K562 (cell line): ENCODE measurements around the gene RNU5D-1. TPM values are rescaled to one million over a fixed set of nuclear protein-coding genes. Genes with fewer than 3 reads are reported as not detected.

Experiments used
- CEBPG ChIP-seq, 3 experiments: fragments of 200-800 bp in 1 of 3; sonication (Bioruptor generic) in 1 of 3; sonication (generic) in 1 of 3; formaldehyde crosslinking in 1 of 3; IDR thresholded peaks in 2 of 3; conservative IDR thresholded peaks in 1 of 3; 2 replicates each; pipeline versions ENCODE4 v1.6.1 to v1.8.0; 2016 to 2022; ENCODE audit warnings: missing compliant biosample characterization in 2 of 3, missing genetic modification characterization in 2 of 3, mild to moderate bottlenecking in 1 of 3, missing genetic modification reagents in 1 of 3
- CREB3 ChIP-seq: fragments of 450-650 bp; conservative IDR thresholded peaks from 2 replicates; pipeline ENCODE4 v1.6.1; 2016; ENCODE audit warnings: missing genetic modification characterization, low read depth, mild to moderate bottlenecking, missing compliant biosample characterization, moderate library complexity
- MEIS2 ChIP-seq: fragments of 450-650 bp; IDR thresholded peaks from 2 replicates; pipeline ENCODE4 v1.6.1; 2014; ENCODE audit warnings: mild to moderate bottlenecking; ENCODE audit not compliant: partially characterized antibody
- SIX5 ChIP-seq, 2 experiments: IDR thresholded peaks; 2 replicates each; pipeline ENCODE4 v1.6.1; 2011; ENCODE audit warnings: low read length in 2 of 2, borderline replicate concordance in 1 of 2, low read depth in 1 of 2, mild to moderate bottlenecking in 1 of 2, moderate library complexity in 1 of 2; ENCODE audit not compliant: insufficient read depth in 1 of 2
- ZBTB43 ChIP-seq: sonication (generic); formaldehyde crosslinking; IDR thresholded peaks from 2 replicates; pipeline ENCODE4 v1.8.0; 2023; ENCODE audit warnings: mild to moderate bottlenecking, missing genetic modification reagents
- ZFP36 ChIP-seq: fragments of 150-350 bp; IDR thresholded peaks from 2 replicates; pipeline ENCODE4 v1.6.1; 2018; ENCODE audit warnings: low read length, low read depth; ENCODE audit not compliant: partially characterized antibody
- ZNF253 ChIP-seq: fragments of 250-450 bp; sonication (Bioruptor Pico); conservative IDR thresholded peaks from 2 replicates; pipeline ENCODE4 v1.6.1; 2021; ENCODE audit warnings: mild to moderate bottlenecking
- ZNF445 ChIP-seq: fragments of 250-450 bp; sonication (Bioruptor Pico); IDR thresholded peaks from 2 replicates; pipeline ENCODE4 v1.4.0; 2020; ENCODE audit warnings: low read depth, mild to moderate bottlenecking, moderate library complexity
- ZNF518B ChIP-seq: fragments of 250-450 bp; sonication (Bioruptor Pico); IDR thresholded peaks from 2 replicates; pipeline ENCODE4 v1.5.0; 2021; ENCODE audit warnings: mild to moderate bottlenecking, moderate library complexity
- polyA plus RNA-seq, 8 experiments: library from polyadenylated mRNA; depleted of rRNA in 4 of 8; stranded (reverse) in 5 of 8; unstranded in 3 of 8; fragments of >200 nt; fragmentation: Nextera tagmentation in 2 of 8; fragmentation: Illumina TruSeq in 1 of 8; extraction: Ambion mirVana in 2 of 8; extraction: Trizol in 1 of 8; gene quantifications; 2 replicates each; pipeline versions ENCODE4 v1.2.1 to v1.2.3, GENCODE V29; 2011 to 2014; ENCODE audit warnings: inconsistent platforms in 1 of 8, missing spikeins in 1 of 8
- total RNA-seq, 7 experiments: library from RNA; depleted of rRNA in 6 of 7; stranded (reverse); fragments of >200 nt in 6 of 7; fragmentation: Illumina TruSeq in 2 of 7; extraction: Trizol in 2 of 7; gene quantifications; 2 replicates each; pipeline versions ENCODE4 v1.2.1 to v1.2.3, GENCODE V29; 2011 to 2021; ENCODE audit warnings: low replicate concordance in 1 of 7

The RNU5D-1 gene
- total and polyA plus RNA-seq, 9 of the 15 experiments (the other 6 are each of a cell fraction or from before 2014, with no cell fraction given) = under 0.01 TPM; not detected in 8

- TF ChIP-seq SIX5 (IDR thresholded peaks at IDR 0.05; ENCODE audit: borderline replicate concordance in 1 of 2, insufficient read depth in 1 of 2, low read depth in 1 of 2, low read length in 2 of 2) (no peak), ZFP36 (peak; percentile 55), MEIS2 (no peak), CEBPG (CRISPR knock-in tag; IDR thresholded peaks at IDR 0.05) (no peak), CEBPG (tag; conservative IDR thresholded peaks at IDR 0.05 in 1 of 2, IDR thresholded peaks at IDR 0.05 in 1 of 2) (no peak), ZNF253 (CRISPR knock-in tag) (no peak), ZNF518B (no peak), ZBTB43 (CRISPR knock-in tag) (no peak), CREB3 (tag) (no peak), ZNF445 (CRISPR knock-in tag) (no peak)
Observed at GRCh38 chr1:44705470-44705869, 25.5 kb downstream of the RNU5D-1 start (continued).
